Motor neuron (in vitro differentiated cells): ENCODE data around the gene ZC3H7A. TPM values are rescaled to one million over a fixed set of nuclear protein-coding genes. Genes with fewer than 3 reads are reported as not detected.

Experiments used
- ATAC-seq, 8 experiments: fragments of 200-7000 bp; cut with Tn5 transposase; replicated peaks in 6 of 8; 2 replicates each; pipeline ENCODE4 v1.8.0; 2021; ENCODE audit warnings: mild to moderate bottlenecking in 8 of 8, moderate library complexity in 8 of 8
- H3K27ac ChIP-seq, 2 donors: fragments of 250-450 bp; sonication (Bioruptor Pico); 2 replicates each; pipeline ENCODE4 v1.9.0; 2021; ENCODE audit warnings: antibody characterized with exemption in 2 of 2, mild to moderate bottlenecking in 2 of 2, moderate library complexity in 1 of 2
- H3K4me1 ChIP-seq, 2 donors: fragments of 250-450 bp; sonication (Bioruptor Pico); replicated peaks in 1 of 2; 2 replicates each; pipeline ENCODE4 v1.6.1; 2021; ENCODE audit warnings: antibody characterized with exemption in 2 of 2, mild to moderate bottlenecking in 2 of 2, moderate library complexity in 1 of 2
- H3K4me3 ChIP-seq, 5 donors: fragments of 250-450 bp; sonication (Bioruptor Pico); 2 replicates each; pipeline ENCODE4 v1.9.0; 2021; ENCODE audit warnings: antibody characterized with exemption in 5 of 5, mild to moderate bottlenecking in 5 of 5, moderate library complexity in 4 of 5
- WGBS, 10 experiments: fragments of 450-650 bp; shearing (Covaris generic); methylation state at CpG; one replicate each; pipeline ENCODE4 v1.0.0; 2022; 5-methylcytosine and 5-hydroxymethylcytosine counted together
- in situ Hi-C, 9 experiments: fragments of 400-800 bp; cut with MboI; loops; one replicate each; pipeline ENCODE4 v1.15.0; 2021; ENCODE audit warnings: low sequenced_read_pairs in 9 of 9, low pct_unique_long_range_greater_than_20kb in 2 of 9; ENCODE audit not compliant: unreplicated experiment in 9 of 9
- total RNA-seq, 8 experiments: library from RNA; unstranded; fragments of 300-600 nt; gene quantifications; 2 replicates each; pipeline versions ENCODE4 v1.2.3 to v1.2.4, GENCODE V29; 2022

ZC3H7A gene
- total RNA-seq, 8 experiments from 2014 or later = 23.0 to 82.7 (median 39.3) TPM

- 60 to 100% (median 97%) methylated on average over 1 to 3 of the region's 3 CpGs for WGBS, 10 experiments
- in situ Hi-C loops = no loop called here
- ATAC-seq = no peak
- no peaks in the 10 kb centered on the region for H3K4me1 ChIP-seq
- H3K27ac ChIP-seq = no peak overlapping the region
- no peak overlapping the region for H3K4me3 ChIP-seq
Measured at GRCh38 chr16:11752856-11753255, 44.2 kb downstream of the ZC3H7A start.

DNA sequence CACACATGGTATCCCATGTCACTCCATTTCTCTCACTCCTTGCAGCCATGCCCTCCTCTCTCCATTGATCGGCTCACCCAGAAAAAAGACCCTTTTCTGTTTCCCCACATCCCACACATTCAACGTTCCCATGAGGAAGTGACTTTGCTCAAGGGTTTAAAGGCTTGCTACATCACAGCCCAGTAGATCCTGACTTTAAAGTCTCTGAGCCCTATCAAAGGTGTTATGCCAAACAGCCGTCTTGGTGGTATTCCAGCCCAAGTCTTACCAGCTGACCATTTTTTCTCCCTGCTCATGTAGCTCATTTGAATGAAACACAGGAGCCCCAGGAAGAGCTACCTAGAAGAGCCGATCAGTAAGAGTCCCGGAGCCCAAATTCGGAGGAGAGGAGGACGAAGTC lies 47.0 kb downstream of the ZC3H7A start:
- Histone ChIP-seq H3K27ac (no peak overlapping the region), H3K4me1 (no peaks in the 10 kb centered on the region), H3K4me3 (no peak overlapping the region)
- in situ Hi-C loops = no loop called here
- ATAC-seq = no peak
- WGBS, 10 experiments = 80 to 100% (median 88%) methylated on average over 1 to 7 of the region's 7 CpGs; no CpG with 5 or more reads in 2 of the 10 experiments

DNA sequence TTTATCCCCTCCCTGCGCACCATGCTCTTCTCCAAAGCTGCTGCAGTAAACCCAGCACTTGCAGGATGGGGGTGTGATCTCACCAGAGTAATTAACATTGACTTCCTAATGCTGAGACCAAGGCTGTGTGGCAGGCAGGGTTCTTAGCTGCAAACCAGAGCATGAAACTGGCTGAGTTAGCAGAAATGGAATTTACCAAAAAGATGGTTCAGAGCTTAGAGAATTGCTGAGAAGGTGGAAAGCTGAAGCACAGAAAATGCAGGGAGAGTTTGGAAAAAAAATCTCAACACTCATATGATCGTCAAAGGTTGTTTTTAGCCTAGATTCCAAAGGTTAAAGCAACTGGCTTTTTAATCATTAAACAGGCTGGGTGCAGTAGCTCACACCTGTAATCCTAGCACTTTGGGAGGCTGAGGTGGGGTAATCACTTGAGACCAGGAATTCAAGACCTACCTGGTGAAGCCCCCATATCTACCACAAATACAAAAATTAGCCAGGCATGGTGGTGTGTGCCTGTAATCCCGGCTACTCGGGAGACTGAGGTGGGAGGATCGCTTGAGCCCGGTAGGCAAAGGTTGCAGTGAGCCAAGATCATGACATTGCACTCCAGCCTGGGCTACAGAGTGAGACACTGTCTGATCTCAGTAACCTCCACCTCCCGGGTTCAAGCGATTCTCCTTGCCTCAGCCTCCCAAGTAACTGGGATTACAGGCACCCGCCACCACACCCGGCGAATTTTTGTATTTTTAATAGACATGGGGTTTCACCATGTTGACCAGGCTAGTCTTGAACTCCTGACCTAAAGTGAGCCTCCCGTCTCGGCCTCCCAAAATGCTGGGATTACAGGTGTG lies 48.4 kb downstream of the ZC3H7A start:
- Histone ChIP-seq H3K4me3 (no peak overlapping the region), H3K27ac (no peak overlapping the region), H3K4me1 (no peaks in the 10 kb centered on the region)
- ATAC-seq = peak in 5 of 8 experiments; percentile 19 to 62 (median 45)
- WGBS, 10 experiments = 77 to 100% (median 93%) methylated on average over 3 to 13 of the region's 13 CpGs; no CpG with 5 or more reads in 2 of the 10 experiments
- in situ Hi-C loops = no loop called here

DNA sequence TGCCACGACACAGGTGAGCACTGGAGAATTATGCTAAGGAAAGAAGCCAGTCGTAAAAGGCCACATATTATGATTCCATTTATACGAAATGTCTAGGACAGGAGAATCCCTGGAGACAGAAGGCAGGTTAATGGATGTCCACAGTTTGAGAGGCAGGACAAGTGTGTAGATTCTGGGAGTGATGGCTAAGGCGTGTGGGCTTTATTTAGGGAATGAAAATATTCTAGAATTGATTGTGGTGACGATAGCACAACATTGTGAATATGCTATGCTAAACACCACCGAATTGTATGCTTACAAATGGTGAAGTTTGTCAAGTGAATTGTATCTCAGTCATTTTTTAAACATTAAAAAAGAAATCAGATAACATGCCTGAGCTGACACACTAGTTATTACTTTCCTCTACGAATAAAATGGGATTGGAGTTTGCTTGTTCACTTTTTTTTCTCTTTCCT lies 49.1 kb downstream of the ZC3H7A start:
- peaks cover 0 to 5% of the 10 kb centered on the region in 2 donors for H3K4me1 ChIP-seq
- no peak overlapping the region for H3K27ac ChIP-seq
- no peak for ATAC-seq
- 50 to 100% (median 70%) methylated on average over 1 to 4 of the region's 7 CpGs; no CpG with 5 or more reads in 2 of the 10 experiments for WGBS, 10 experiments
- in situ Hi-C loops = no loop called here
- no peak overlapping the region for H3K4me3 ChIP-seq

GRCh38 chr16:11744075-11744470 lies 53.0 kb downstream of the ZC3H7A start:
- 71 to 100% (median 83%) methylated on average over 1 to 5 of the region's 5 CpGs; no CpG with 5 or more reads in 1 of the 10 experiments for WGBS, 10 experiments
- Histone ChIP-seq H3K4me1 (peaks cover 13 to 17% of the 10 kb centered on the region in 2 donors), H3K27ac (no peak overlapping the region), H3K4me3 (no peak overlapping the region)
- in situ Hi-C loops = no loop called here
- no peak for ATAC-seq

GRCh38 chr16:11743308-11744074 lies 53.6 kb downstream of the ZC3H7A start:
- Histone ChIP-seq H3K4me1 (peaks cover 13 to 17% of the 10 kb centered on the region in 2 donors), H3K4me3 (peak overlapping the region; percentile 55 to 79 (median 58)), H3K27ac (peak overlapping the region; percentile 67 to 69)
- WGBS, 10 experiments = 45 to 90% (median 69%) methylated on average over 2 to 17 of the region's 21 CpGs; no CpG with 5 or more reads in 1 of the 10 experiments
- peak in 2 of 8 experiments; percentile 6 for ATAC-seq
- in situ Hi-C loops = no loop called here

DNA sequence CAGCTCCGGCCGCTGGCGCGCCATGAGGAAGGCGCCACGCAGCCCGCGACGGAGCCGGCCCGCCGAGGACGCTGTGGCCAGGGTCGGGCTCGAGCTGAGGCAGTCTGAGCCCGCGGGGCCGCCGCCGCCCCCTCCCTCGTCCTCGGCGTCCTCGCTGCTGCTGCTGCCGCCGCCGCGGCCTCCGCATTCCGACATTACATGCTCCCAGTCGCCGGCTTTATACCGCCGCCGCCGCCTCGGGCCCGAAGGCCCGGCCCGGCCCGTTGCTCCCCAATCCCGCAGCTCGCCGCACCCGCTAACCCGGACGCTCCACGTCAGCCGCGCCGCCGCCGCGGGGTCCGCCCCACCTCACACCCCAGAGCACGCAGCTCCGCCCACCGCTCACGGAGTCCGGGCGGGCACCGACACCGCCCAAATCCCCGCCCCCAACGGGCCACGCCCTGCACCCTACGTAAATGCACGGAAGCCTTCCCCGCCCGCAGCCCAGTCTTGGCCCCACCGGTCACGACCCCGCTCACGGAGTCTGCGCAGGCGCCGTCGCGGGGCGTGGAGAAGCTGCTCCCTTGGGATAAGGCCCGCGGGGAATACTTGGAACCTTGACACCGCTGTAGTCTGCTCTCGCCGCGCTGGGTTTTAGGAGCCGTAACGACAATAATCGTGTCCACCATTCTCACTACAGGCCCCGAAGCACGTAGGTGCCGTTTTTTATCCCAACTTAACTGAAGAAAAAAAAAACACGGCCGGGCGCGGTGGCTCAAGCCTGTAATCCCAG lies 54.3 kb downstream of the ZC3H7A start, which contains the start of gene TXNDC11:
TSS of gene TXNDC11 (minus strand) at position 322 of the 772 bp plus-strand sequence. CDS start at position 195, 127 bp downstream.
- H3K4me1 ChIP-seq = peaks cover 13 to 17% of the 10 kb centered on the region in 2 donors
- peak within 1 kb of the TSS; percentile 90 to 91 for H3K27ac ChIP-seq
- peak within 1 kb of the TSS; percentile 55 to 79 (median 58) for H3K4me3 ChIP-seq
- peak; percentile 84 to 96 (median 94) for ATAC-seq
- WGBS, 10 experiments = 0 to 24% (median 15%) methylated on average over 1 to 15 of the region's 96 CpGs; no CpG with 5 or more reads in 5 of the 10 experiments
- in situ Hi-C loops = no loop called here

- ATAC-seq = peak in 2 of 8 experiments; percentile 17 to 21
- in situ Hi-C loops = no loop called here
- Histone ChIP-seq H3K4me3 (peak overlapping the region; percentile 55 to 79 (median 58)), H3K27ac (peak overlapping the region; percentile 90 to 91), H3K4me1 (peaks cover 13 to 17% of the 10 kb centered on the region in 2 donors)
- WGBS, 10 experiments = 0 to 4% (median 2%) methylated on average over 3 to 9 of the region's 37 CpGs; no CpG with 5 or more reads in 6 of the 10 experiments
Measured at GRCh38 chr16:11742093-11742535, 54.9 kb downstream of the ZC3H7A start.

GRCh38 chr16:11740567-11740966 lies 56.5 kb downstream of the ZC3H7A start:
- ATAC-seq = no peak
- WGBS, 10 experiments = 33 to 100% (median 77%) methylated on average over 1 to 3 of the region's 3 CpGs; no CpG with 5 or more reads in 2 of the 10 experiments
- in situ Hi-C loops = no loop called here
- Histone ChIP-seq H3K4me1 (peaks cover 13 to 17% of the 10 kb centered on the region in 2 donors), H3K27ac (no peak overlapping the region), H3K4me3 (peak overlapping the region in 3 of 5 donors; percentile 55 to 79 (median 58))

DNA sequence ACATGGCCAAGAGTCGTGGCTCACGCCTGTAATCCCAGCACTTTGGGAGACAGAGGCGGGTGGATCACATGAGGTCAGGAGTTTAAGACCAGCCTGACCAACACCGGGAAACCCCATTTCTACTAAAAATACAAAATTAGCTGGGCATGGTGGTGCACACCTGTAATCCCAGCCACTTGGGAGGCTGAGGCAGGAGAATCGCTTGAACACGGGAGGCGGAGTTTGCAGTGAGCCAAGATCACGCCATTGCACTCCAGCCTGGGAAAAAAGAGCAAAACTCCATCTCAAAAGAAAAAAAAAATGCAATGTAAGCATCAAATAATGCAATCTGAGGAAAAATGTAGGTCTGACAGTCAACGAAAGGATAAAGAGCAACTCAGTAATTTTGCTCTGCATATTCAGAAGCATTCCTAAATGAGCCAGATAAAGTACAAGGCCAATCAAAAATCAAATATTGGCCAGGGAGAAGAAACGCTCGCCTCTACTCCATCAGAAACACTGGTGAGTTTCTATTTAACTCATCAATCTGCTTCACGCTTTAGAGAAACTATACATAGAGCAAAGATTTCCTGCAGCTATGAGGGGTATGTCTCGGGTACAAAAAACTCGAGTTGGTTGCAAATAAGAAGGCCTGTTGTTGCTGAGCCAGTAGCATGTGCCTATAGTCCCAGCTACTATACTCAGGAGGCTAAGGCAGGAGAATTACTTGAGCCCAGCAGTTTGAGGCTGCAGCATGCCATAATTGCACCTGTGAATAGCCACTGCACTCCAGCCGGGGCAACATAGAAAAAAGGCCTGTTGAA lies 58.1 kb downstream of the ZC3H7A start:
- H3K27ac ChIP-seq = no peak overlapping the region
- in situ Hi-C loops = no loop called here
- peaks cover 13 to 17% of the 10 kb centered on the region in 2 donors for H3K4me1 ChIP-seq
- no peak for ATAC-seq
- 77 to 98% (median 93%) methylated on average over 1 to 15 of the region's 15 CpGs for WGBS, 10 experiments
- H3K4me3 ChIP-seq = no peak overlapping the region

DNA sequence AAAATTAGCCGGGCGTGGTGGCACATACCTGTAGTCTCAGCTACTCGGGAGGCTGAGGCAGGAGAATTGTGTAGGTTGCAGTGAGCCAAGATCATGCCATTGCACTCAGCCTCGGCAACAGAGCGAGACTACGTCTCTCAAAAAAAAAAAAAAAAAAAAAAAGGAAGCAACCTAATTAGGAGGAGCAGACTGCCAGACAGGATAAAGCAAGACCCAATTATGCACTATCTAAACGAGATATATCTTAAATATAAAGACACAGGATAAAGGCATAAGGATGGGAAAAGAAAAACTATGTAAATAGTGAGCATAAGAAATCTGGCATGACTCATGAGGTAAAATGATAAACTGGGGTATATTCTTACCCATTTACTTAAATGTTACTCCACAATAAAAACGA lies 59.3 kb downstream of the ZC3H7A start:
- 57 to 95% (median 82%) methylated on average over 3 to 8 of the region's 8 CpGs; no CpG with 5 or more reads in 1 of the 10 experiments for WGBS, 10 experiments
- ATAC-seq = no peak
- peaks cover 8 to 17% of the 10 kb centered on the region in 2 donors for H3K4me1 ChIP-seq
- in situ Hi-C loops = no loop called here
- no peak overlapping the region for H3K4me3 ChIP-seq
- H3K27ac ChIP-seq = no peak overlapping the region
